ENCODE data around the gene FRRS1L. TPM values are rescaled to one million over a fixed set of nuclear protein-coding genes. Genes with fewer than 3 reads are reported as not detected.

The FRRS1L gene
- total and polyA plus RNA-seq, 8 donors = 0.12 to 4.6 (median 0.55) TPM; not detected in 1

- intact Hi-C loops (cut with DNase I; ENCODE audit: low total_unique reads) = no loop called here
- H3K9me3 ChIP-seq = no peaks in the 10 kb centered on the region
- H3K27me3 ChIP-seq = no peaks in the 10 kb centered on the region
- no peak overlapping the region for H3K4me3 ChIP-seq
- H3K27ac ChIP-seq = no peak overlapping the region
- TF ChIP-seq EP300 (IDR thresholded peaks at IDR 0.05) (no peak), POLR2A (IDR thresholded peaks at IDR 0.05) (no peak), CTCF (IDR thresholded peaks at IDR 0.05) (no peak), POLR2AphosphoS5 (IDR thresholded peaks at IDR 0.05) (no peak)
- WGBS, 5 donors = 59 to 80% (median 73%) methylated on average over 4 of the region's 4 CpGs
- no peaks in the 10 kb centered on the region for H3K36me3 ChIP-seq
- no peak for DNase-seq
- peaks cover 0 to 4% (median 0%) of the 10 kb centered on the region in 4 donors for H3K4me1 ChIP-seq
Measured at GRCh38 chr9:109212768-109213167, 45.7 kb upstream of the FRRS1L start.

- H3K4me3 ChIP-seq = no peak overlapping the region
- no peak overlapping the region for H3K27ac ChIP-seq
- H3K27me3 ChIP-seq = no peaks in the 10 kb centered on the region
- no peaks in the 10 kb centered on the region for H3K4me1 ChIP-seq
- H3K36me3 ChIP-seq = no peaks in the 10 kb centered on the region
- intact Hi-C loops (cut with DNase I; ENCODE audit: low total_unique reads) = no loop called here
- no peak for TF ChIP-seq POLR2A (IDR thresholded peaks at IDR 0.05)
- no peak for TF ChIP-seq EP300 (IDR thresholded peaks at IDR 0.05)
- no peak for TF ChIP-seq CTCF (IDR thresholded peaks at IDR 0.05)
- TF ChIP-seq POLR2AphosphoS5 (IDR thresholded peaks at IDR 0.05) = no peak
- no peak for DNase-seq
- H3K9me3 ChIP-seq = no peaks in the 10 kb centered on the region
- WGBS, 5 donors = 79 to 100% (median 94%) methylated on average over 2 of the region's 2 CpGs
Measured at GRCh38 chr9:109206670-109207069, 39.6 kb upstream of the FRRS1L start.

GRCh38 chr9:109205526-109205925, 38.5 kb upstream of the FRRS1L start:
- 55 to 65% (median 59%) methylated on average over 1 of the region's 1 CpG for WGBS, 5 donors
- H3K36me3 ChIP-seq = no peaks in the 10 kb centered on the region
- DNase-seq = no peak
- no peak for TF ChIP-seq CTCF (IDR thresholded peaks at IDR 0.05)
- TF ChIP-seq POLR2A (IDR thresholded peaks at IDR 0.05) = no peak
- no peak for TF ChIP-seq EP300 (IDR thresholded peaks at IDR 0.05)
- TF ChIP-seq POLR2AphosphoS5 (IDR thresholded peaks at IDR 0.05) = no peak
- no peak overlapping the region for H3K4me3 ChIP-seq
- H3K9me3 ChIP-seq = no peaks in the 10 kb centered on the region
- H3K4me1 ChIP-seq = no peaks in the 10 kb centered on the region
- no peak overlapping the region for H3K27ac ChIP-seq
- intact Hi-C loops (cut with DNase I; ENCODE audit: low total_unique reads) = no loop called here
- no peaks in the 10 kb centered on the region for H3K27me3 ChIP-seq

GRCh38 chr9:109203761-109204360, 36.8 kb upstream of the FRRS1L start:
- 76 to 84% (median 78%) methylated on average over 4 of the region's 4 CpGs for WGBS, 5 donors
- H3K36me3 ChIP-seq = no peaks in the 10 kb centered on the region

More at GRCh38 chr9:109203761-109204360, 36.8 kb upstream of the FRRS1L start:
- intact Hi-C loops (cut with DNase I; ENCODE audit: low total_unique reads) = no loop called here
- Histone ChIP-seq H3K4me3 (no peak overlapping the region), H3K27ac (no peak overlapping the region), H3K27me3 (no peaks in the 10 kb centered on the region), H3K4me1 (no peaks in the 10 kb centered on the region), H3K9me3 (no peaks in the 10 kb centered on the region)
- TF ChIP-seq EP300 (IDR thresholded peaks at IDR 0.05) (no peak), POLR2AphosphoS5 (IDR thresholded peaks at IDR 0.05) (no peak), CTCF (IDR thresholded peaks at IDR 0.05) (no peak), POLR2A (IDR thresholded peaks at IDR 0.05) (no peak)
- DNase-seq = no peak

Data from stomach (tissue), 9 donors.